GM12878 (cell line): ENCODE results near the gene MSANTD4.
"Not testable (repeated sequence)": the region's sequence is repeated elsewhere in the genome, so short reads cannot be mapped to it uniquely, and the experiment has no call there.

Source experiments
- DPF2 ChIP-seq: fragments of 450-650 bp; IDR thresholded peaks from 2 replicates; pipeline ENCODE4 v1.6.1; 2017; ENCODE audit warnings: mild to moderate bottlenecking
- EZH2 ChIP-seq: IDR thresholded peaks from 2 replicates; pipeline ENCODE4 v1.6.1; 2012; ENCODE audit warnings: low read depth, mild to moderate bottlenecking, control low read depth, inconsistent platforms, low read length, borderline replicate concordance; ENCODE audit not compliant: control insufficient read depth
- POLR2A ChIP-seq: IDR thresholded peaks from 2 replicates; pipeline ENCODE4 v1.6.1; 2011; ENCODE audit warnings: low read depth, mild to moderate bottlenecking, low read length
- RELA ChIP-seq: fragments of 450-650 bp; IDR thresholded peaks from 2 replicates; pipeline ENCODE4 v1.8.0; 2014; ENCODE audit warnings: borderline replicate concordance; ENCODE audit not compliant: partially characterized antibody
- TAF1 ChIP-seq: IDR thresholded peaks from 2 replicates; pipeline ENCODE4 v1.6.1; 2011; ENCODE audit warnings: mild to moderate bottlenecking, low read depth, low read length, borderline replicate concordance
- TCF3 ChIP-seq: IDR thresholded peaks from 2 replicates; pipeline ENCODE4 v1.6.1; 2012; ENCODE audit warnings: low read depth, mild to moderate bottlenecking, low read length, borderline replicate concordance; ENCODE audit not compliant: insufficient read depth
- ZNF622 ChIP-seq: fragments of 450-650 bp; IDR thresholded peaks from 2 replicates; pipeline ENCODE4 v1.6.1; 2017; ENCODE audit warnings: mild to moderate bottlenecking, inconsistent platforms

GRCh38 chr11:106058377-106058776 is 36.3 kb upstream of the MSANTD4 start:
- not testable (repeated sequence) for TF ChIP-seq TCF3, ZNF622, DPF2, EZH2, POLR2A, TAF1, RELA
